DMS 273 (cell line): ENCODE results near the gene NOC4L.
A peak's percentile ranks its signal among the peaks of the same experiment; 100 is the strongest.
"Not testable (repeated sequence)": the region's sequence is repeated elsewhere in the genome, so short reads cannot be mapped to it uniquely, and the experiment has no call there.

Experiments
- DNase-seq: peaks from one replicate; lab custom pipeline; 2025; ENCODE audit not compliant: unreplicated experiment; lab: John Stamatoyannopoulos, UW

The NOC4L gene

DNA sequence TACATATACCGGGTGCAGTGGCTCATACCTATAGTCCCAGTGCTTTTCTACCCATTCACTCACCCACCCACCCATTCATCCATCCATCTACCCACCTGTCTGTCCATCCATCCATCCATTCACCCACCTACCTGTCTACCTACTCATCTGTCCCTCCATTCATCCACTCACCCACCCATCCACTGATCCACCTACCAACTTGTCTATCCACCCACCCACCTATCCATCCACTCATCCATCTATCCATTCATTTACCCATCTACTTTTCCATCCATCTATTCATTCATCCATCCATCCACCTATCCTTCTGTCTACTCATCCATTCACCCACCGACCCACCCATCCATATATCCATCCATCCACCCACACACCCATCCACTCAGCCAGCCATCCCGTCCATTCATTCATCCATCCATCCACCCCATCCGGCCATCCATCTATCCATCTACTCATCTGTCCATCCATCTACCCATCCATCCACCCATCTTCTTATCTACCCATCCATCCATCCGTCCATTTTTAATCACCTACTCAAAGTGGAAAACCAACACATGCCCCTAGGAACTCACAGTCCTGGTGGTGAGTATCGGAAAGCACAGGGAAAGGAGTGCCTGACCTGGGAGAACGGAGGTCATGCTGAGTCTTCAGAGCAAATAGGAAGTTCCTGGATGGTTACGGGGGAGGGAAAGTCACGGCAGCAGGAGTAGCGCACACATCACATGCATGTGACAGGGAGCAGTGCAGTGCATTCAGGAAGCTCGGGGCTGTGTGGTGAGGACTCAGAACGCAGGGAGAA, 20.1 kb upstream of the NOC4L start:
- no peak for DNase-seq

DNA sequence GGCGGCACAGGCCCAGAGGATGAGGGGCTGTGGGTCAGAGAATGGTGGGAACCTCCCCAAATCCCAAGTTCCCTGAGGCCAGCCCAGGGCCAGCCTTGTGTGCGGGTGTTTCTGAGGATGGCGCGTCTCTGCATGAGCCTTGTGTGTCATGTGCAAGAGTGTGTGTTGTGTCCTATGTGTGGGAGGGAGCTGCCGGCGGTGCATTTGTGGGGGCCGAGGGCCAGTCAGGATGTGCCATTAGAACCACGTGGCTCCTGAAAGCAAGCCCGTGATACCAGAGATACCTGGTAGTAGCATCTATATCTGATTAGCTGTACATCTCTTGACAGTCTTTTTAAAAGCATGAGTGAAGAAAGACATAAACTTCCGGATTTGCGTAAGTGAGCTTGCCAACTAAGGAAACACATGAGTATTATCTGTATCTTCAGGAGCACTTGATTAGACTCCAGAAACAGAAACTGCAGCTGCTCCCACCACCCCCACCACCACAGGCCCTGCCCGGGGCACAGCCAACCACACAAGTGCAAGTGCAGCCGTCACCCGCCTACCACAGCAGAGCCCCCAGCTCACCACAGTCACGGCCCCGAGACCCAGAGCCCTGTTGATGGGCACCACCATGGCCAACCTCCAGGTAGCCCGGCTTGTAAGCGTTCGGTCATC, 19.4 kb upstream of the NOC4L start:
- no peak for DNase-seq

DNA sequence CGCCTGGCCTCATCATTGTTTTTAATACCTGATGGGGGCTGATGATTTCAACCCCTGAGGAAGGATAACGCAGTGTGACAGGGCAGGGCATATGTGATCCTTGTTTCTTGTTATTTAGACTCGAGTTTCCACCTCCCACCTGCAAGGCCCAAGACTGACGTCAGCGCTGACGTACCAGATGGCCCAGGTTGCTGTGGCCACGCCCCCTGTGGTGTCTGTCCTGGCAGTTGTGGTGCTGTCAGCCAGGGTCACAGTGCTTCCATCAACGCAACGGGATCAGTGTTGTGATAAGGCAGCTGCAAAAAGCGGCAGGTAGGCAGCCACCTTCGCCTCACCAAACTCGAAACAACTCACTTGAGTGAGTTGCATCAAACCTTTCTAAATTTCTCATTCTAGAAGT, 18.5 kb upstream of the NOC4L start:
- DNase-seq: no peak

DNA sequence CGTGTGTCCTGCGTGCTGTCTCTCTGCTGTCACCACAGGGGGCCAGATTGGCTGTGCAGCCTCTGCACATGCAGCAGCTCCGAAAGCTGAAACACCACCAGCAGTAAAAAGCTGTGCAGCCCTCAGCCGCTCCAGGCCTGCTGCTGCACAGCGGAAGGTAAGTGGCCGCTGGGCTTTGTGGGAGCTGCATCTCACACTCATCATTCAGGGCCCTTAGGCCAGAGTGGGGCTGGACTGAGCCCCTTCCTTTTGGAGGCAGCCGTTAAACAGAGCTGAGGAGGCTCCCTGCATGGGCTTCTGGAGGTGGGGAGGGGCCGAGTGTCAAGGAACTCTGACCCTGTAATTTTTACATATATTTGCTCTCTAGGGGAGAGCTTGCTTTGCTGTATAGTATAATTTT, 17.2 kb upstream of the NOC4L start:
- no peak for DNase-seq

DNA sequence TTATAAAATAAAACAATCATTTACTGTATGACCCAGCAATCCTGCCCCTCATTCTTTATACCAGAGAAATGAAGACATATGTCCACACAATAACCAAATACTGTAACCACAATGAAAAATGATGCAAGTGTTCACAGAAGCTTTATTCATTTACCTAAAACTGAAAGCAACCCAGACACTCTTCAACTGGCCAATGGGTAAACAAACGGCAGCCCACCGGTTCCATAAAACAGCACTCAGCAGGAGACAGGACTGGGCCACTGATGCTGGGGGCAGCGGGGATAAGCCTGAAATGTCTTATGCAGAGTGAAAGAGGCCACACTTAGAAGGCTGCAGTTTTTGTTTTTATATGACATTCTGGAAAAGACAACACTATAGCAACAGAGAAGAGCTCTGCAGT, 15.2 kb upstream of the NOC4L start:
- DNase-seq: no peak

DNA sequence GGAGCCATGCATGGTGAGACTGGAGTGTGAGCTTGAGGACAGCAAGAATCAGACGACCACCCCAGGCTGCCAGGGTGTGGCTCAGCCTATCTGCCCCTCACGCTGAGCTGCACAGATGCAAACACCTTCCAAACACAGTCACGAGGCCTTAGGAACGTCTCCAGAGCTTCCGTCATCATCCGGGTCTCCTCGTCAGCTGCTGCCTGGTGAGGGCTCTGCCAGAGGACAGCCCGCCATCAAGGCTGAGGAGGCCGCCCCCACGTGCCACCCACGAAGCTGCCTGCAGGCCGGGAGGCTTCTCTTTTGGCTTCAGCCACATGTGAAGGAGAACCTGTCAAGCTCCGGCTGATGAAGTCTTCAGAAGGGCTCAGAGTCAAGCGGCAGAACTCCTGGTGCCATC, 13.6 kb upstream of the NOC4L start:
- no peak for DNase-seq

DNA sequence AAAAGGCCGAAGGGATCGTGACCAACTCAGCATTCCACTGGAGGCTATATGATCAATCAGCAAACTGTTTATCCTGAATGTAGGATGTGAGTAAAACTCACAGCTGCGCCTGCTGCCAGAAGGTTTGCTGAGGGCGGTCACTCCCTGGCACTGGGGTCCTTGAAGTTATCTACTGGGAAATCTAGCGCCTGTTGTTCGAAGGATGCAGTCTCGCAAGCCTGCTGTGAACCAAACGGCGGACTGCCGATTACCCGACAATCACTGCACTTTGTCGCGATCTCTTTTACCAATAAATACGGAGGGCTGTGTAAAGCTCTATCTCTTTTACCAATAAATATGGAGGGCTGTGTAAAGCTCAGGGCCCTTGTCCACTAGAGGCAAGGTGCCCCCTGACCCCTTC, 13.0 kb upstream of the NOC4L start:
- no peak for DNase-seq

DNA sequence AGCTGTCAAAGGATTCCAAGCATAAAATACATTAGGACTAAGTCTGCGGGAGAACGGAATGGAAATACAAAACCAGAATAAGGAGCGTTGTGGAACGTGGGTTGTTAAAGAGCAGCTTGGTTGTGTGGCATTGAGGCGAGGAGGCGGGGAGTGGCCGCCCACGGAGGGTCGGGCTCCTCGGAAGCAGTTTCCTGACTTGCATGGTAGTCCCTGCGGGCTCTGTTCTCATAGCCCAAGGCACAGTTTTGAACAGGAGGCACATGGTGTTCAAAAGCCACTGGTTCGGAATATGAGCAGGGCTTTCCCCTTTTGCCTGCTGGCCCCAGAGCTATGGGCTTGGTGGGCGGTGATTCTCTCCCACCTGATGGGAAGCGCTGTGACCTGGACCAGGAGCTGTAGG, 12.3 kb upstream of the NOC4L start:
- no peak for DNase-seq

DNA sequence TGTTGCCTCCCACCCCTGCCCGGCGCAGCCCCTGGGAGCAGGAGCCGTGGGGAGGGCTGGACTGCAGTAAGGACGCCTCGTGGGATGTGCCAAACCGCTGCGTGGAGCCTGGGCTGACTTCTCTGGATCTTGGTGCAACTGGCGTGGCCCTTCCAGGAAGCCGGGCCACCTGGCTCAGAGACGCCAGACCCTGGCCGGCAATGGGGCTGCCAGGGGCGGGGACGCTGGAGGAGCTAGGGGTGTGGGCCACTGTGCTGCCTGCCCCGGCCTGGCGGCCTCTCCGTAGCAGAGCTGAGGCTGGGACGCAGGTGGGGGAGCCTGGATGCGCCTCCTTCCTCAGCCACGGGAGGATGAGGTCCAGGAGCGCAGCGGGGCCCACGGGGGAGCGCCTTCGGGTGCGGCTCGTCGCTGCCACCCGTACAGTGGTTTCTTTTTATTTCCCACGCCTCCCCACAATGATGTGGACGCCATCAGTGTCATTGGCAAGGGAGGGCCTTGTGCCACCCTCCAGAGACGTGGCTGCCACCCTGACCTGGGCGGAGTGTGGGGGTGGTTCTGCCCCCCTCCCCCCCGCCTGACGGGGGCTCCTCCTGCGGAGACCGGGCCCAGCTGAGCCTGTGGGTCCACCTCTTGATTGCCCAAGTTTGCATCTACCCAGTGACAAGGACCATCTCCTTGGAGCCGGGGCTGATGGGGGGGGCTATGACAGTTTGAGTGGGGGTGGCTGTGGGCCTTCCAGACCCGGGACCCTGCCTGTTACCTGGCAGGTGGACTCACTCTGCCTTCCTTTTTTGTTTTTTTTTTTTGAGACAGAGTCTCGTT, 11.4 kb upstream of the NOC4L start:
- DNase-seq: no peak

DNA sequence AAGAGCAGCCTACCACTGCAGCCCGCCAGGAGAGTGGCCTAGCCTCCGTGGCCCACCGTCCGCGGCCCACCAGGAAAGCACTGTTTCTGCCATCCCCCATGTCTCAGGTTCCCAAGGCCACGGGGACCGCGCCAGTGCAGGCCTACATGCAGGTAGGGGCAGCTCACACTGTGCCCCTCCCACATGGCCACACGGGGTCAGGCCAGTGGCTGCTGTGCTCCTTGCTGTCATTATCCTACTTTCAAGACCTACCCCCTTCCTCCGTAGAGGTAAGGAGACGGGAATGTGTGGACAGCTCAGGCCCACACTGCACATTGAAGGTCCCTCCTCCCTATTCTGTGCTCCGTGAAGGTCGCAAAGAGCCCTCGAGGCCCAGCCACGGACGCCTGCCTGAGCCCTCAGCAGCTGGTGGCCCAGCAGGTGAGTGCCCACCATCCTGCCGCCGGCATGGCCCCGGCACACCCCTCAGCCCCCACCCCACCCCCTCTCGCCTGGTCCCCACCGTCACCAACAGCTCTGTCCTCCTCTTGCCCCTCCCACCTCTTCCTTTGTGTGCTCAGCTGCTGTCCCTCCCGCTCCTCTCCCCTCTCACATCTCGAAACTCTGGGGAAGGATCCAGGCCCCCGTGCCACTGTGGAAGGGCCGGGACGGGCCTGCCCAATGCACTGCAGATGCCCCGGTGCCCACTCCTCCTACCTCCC, 10.2 kb upstream of the NOC4L start:
- peak; percentile 32 for DNase-seq

DNA sequence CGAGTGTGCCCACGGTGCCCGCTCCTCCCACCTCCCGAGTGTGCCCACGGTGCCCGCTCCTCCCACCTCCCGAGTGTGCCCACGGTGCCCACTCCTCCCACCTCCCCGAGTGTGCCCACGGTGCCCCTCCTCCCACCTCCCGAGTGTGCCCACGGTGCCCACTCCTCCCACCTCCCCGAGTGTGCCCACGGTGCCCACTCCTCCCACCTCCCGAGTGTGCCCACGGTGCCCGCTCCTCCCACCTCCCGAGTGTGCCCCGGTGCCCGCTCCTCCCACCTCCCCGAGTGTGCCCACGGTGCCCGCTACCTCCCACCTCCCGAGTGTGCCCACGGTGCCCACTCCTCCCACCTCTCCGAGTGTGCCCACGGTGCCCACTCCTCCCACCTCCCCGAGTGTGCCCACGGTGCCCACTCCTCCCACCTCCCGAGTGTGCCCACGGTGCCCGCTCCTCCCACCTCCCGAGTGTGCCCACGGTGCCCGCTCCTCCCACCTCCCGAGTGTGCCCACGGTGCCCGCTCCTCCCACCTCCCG, 9.5 kb upstream of the NOC4L start:
- DNase-seq: not testable (repeated sequence)

DNA sequence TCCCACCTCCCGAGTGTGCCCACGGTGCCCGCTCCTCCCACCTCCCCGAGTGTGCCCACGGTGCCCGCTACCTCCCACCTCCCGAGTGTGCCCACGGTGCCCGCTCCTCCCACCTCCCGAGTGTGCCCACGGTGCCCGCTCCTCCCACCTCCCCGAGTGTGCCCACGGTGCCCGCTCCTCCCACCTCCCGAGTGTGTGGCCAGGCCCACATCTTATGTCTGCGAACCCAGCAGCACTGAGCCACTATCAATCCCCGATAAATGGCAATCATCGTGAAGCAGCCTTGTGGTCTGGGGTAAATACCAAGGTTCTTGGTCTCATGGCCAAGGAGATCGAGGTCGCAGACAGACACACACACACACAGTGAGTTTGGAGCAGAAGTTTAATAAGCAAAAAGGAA, 8.0 kb upstream of the NOC4L start:
- DNase-seq: not testable (repeated sequence)

DNA sequence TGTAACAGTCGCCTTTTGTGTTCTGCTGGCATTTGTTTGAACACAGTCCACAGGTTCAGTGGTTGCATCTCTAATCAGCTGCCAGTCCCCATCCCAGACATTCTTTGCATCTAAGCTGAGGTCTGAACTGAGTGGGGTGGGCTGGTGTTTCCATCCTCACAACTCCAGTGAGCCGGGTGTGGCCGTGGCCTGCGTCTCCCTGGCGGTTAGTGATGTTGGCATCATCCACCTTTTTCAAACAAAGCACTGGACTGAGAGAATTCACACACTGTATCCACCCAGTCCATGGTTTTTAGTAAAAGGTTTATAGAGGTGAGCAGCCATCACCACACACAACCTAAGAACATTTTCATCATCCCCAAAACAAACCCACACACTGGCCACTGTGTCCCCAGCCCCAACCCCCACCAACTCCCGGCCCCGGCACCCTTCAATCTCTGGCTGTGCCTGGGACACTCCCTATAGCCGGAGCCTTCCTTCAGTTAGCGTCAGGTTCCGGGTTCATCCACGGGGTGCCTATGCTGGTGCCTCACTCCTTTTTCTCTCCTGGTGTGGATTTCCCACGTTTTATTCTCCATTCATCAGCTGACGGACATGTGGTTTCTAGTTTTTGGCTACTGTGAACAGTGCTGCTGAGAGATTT, 6.7 kb upstream of the NOC4L start:
- DNase-seq: no peak

DNA sequence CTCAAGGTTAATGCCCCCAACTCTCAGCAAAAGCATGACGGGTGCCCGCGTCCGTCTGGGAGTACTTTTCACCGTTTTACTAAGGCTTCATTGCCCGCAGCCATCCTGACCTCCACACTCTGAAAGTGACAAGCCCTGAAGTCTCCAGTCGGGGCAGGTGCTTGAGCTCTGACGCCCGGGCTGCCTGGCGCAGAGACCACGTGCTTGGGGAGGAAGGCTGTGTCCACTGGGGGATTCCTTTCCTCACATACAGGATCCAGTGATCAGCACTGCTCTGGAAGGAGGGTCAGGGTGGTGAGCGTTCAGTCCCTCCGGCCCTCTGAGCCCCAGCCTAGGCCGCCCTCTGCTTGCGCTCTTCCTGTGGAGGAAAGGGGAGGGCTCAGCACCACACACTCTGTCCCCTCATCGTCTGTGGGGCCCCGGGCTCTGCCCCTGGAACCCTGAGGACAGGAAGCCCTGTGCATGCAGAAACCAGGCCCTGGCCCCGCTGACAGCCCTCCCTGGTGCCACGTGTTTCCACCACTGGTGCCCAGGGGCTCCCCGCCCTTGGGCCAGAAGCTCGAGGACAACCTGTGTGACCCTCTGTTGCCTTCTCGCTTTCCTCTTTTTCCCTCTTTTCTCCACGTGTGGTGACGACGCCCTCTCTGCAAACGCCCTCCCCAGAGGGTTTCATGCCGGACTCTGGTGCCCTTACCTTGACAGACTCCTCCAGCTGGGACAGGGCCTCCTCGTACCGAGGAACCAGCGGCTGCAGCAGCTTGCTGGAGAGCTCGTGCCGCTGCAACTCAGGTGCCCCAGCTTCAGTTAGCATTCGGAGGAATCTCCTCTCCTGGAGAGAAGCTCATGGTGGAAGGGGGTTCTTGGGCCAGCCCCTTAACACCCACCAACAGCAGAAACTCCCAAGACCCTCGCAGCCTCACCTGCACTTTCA, 5.1 kb upstream of the NOC4L start:
- no peak for DNase-seq

DNA sequence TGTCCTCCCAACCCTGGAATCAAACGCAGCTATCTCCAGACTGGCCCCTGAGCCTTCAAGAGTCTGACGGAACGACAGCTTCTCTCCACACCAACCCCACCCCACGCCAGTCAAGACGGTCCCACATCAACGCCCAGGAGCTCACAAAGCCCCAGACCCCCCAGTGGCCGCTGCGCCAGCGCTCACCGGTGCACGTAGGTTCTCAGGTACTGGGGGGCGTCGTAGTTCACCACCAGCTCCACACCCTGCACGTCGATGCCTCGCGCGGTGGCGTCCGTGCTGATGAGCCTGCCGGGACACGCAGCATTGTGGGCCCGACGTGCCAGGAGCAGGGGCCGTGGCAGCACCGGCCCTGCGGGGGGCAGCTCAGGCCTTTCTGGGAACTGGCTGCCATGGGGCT, 4.3 kb upstream of the NOC4L start:
- no peak for DNase-seq

DNA sequence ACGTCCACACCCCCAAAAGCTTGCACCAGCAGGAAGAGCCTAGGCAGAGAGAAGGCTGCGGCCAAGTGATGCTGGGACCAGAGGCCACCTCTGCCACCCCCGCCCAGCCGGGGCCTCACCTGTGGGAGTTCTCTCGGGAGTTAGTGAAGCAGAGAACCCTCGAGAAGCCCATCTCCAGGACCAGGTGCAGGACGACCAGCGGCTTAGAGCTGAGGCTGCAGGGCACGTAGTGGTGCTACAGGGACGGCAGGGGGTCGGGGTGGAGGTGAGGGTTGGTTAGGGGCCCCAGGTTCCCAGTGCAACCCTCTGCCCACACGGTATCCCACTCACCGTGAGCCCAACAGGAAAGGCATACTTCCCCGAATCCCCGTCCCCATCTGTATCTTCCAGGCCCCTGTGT, 3.8 kb upstream of the NOC4L start:
- DNase-seq: no peak

DNA sequence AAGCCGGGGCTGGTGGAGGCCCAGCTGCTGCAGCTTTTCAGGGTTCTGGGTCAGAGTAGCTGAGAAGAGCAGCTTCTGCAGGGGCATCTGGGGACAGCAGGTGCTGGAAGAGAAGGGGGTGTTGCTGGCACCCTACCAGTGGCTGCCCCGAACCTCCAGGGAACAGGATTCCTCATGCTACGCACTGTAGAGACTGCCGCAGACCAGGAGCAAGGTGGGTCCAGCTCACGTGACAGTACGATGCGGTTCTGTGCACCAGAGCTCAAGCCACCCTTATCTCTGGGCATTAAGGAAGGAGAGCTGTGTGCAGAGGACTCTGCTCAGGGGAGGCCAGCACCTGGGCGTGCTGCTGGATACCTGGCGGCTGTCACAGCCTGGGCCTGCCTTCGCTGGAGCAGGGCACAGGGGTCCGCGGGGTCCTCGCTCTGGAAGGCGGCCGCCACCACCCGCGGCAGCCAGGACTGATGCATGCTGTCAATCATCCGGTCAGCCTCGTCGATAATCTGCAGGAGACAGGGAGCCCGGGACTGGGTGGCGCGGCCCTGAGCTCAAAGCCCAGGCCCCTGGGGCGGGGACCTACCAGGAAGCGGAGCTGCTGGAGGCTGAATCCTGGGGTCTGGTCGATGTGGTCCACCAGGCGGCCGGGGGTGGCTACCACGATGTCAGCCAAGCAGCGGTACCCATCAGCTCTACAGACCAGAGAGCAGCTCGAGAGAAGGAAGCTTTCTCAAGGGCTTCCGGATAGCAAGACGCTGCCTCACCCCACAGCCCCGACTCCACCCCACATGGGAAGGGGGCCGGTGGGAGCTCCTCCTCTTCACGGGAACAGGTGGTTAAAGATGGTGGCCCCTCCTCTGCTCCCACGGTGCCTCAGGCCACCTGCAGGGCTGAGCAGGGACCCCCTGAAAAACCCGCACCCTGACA, 3.1 kb upstream of the NOC4L start:
- no peak for DNase-seq

DNA sequence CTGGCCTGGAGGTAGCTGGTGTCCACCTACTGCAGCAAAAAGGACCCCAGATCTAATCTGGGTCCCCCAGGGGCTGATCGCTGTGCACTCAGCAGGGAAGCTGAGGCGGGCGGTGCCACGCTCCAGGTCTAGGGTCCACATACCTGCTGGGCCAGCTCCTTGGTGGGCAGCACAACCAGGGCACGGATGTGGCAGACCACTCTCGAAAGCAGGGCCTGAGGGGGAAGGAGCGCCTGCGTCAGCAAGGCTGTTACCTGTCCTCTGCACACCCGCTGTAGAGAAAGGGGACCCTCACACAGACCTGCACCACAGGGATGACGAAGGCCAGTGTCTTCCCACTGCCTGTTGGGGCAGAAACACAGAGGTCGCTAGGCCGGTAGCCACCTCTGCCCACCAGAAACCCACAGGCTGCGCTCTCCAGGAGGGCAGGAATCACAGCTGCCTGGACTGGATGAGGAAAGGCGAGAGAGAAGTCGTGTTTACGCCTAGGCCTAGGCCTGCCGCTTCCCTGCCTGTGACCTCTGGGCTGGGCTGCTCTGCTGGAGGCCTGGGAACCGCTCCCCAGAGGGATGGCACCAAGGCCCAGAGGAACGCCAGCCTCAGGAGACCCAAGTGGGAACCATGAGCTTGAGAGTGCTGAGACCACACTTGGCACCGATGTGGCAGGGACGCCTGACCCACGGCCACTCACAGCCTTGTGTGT, 2.1 kb upstream of the NOC4L start:
- no peak for DNase-seq
